Adrenal gland (tissue), 5 donors: ENCODE results near the gene CHTF8.

Experiments
- CTCF ChIP-seq, 6 experiments: fragments of 450-650 bp in 4 of 6; fragments of 200-600 bp in 2 of 6; sonication (generic) in 1 of 6; IDR thresholded peaks; 1 replicate in 5 of 6; 2 replicates in 1 of 6; pipeline versions ENCODE4 v1.5.1 to v1.8.0; 2016 to 2021; ENCODE audit warnings: antibody characterized with exemption in 6 of 6, mild to moderate bottlenecking in 2 of 6, moderate library complexity in 1 of 6
- POLR2A ChIP-seq, 2 donors: fragments of 450-650 bp; IDR thresholded peaks; one replicate each; pipeline ENCODE4 v1.6.1; 2017; ENCODE audit warnings: antibody characterized with exemption in 2 of 2, mild to moderate bottlenecking in 2 of 2, moderate library complexity in 1 of 2
- donor health status: DM: no; HTN: no; CAD: no.

DNA sequence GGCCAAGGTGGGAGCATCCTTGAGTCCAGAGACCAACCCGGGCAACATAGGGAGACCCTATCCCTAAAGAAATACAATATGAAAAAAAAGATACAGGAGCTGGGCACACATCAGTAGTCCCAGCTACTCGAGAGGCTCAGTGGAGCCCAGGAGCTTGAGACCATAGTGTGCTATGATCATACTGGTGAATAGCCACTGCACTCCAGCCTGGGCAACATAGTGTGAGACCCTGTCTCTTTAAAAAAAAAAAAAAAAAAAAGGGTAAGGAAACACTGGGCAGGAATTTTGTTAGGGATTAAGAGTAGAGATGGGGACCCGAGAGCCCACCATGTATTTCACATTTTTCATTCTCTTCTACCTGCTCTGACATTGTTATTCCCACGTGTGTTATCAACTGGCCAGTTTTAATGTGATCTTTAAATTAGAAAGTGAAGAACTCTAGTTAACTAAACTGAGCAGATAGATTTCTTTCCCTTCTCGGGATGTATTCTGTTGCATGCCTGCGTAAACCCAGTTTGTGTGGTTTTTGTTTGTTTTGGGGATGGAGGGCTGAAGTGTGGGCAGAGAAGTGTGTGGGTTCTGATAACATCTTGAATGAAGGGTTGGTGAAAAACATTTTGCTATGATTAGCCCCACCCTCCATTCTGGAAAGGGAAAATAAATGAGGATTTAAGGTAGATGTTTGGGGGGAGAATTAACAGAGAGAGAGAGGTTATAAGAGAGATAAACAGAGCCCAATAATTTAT, 37.4 kb upstream of the CHTF8 start:
- TF ChIP-seq POLR2A (IDR thresholded peaks at IDR 0.05) (no peak), CTCF (IDR thresholded peaks at IDR 0.05) (no peak)
